HepG2 (cell line): ENCODE measurements around the gene TRUB1. TPM values are rescaled to one million over a fixed set of nuclear protein-coding genes. Genes with fewer than 3 reads are reported as not detected.
"Not testable (repeated sequence)": the region's sequence is repeated elsewhere in the genome, so short reads cannot be mapped to it uniquely, and the experiment has no call there.

ENCODE experiments used
- ATAC-seq: fragments of 200-7000 bp; cut with Tn5 transposase; 3 replicates; pipeline ENCODE4 v1.9.1; 2020; ENCODE audit warnings: mild to moderate bottlenecking, moderate library complexity
- BruUV-seq: library from RNA; stranded (reverse); fragments of 400-500 nt; replicated peaks from 2 replicates; lab custom pipeline; 2021; lab: Mats Ljungman, UMichigan
- CTCF ChIA-PET: fragments of 300-600 bp; formaldehyde crosslinking; extraction: SDS; loops from one replicate; lab custom pipeline; 2021; ENCODE audit warnings: low total read pairs, inconsistent platforms, low intra/inter-chr PET ratio; lab: Yijun Ruan, JAX
- POLR2A ChIA-PET: fragments of 350-600 bp; sonication (Branson Sonifier 250); formaldehyde crosslinking; loops from one replicate; lab custom pipeline; 2020; ENCODE audit warnings: antibody characterized with exemption, inconsistent platforms; lab: Yijun Ruan, JAX
- DNase-seq: peaks from one replicate; pipeline ENCODE4 v3.0.0-alpha.2; 2015; ENCODE audit warnings: low spot score
- FAIRE-seq: peaks from 3 replicates; lab custom pipeline; 2011; peaks lifted over from hg19 to GRCh38; lab: Jason Lieb, UNC
- H2AFZ ChIP-seq: one replicate; pipeline ENCODE4 v1.6.1; 2011; ENCODE audit warnings: low read length, inconsistent platforms
- H3K27ac ChIP-seq: fragments of 300-600 bp; 3 replicates; pipeline ENCODE4 v1.8.0; 2011; ENCODE audit warnings: mixed run types, mild to moderate bottlenecking, mixed read lengths, low read length, inconsistent platforms; ENCODE audit not compliant: insufficient read depth; ENCODE audit errors: extremely low read length
- H3K27me3 ChIP-seq, 2 experiments: fragments of 200-600 bp in 1 of 2; 2 replicates in 1 of 2; 3 replicates in 1 of 2; pipeline versions ENCODE4 v1.6.0 to v1.8.0; 2011; ENCODE audit warnings: low read length in 2 of 2, mild to moderate bottlenecking in 2 of 2, moderate library complexity in 2 of 2, inconsistent platforms in 1 of 2; ENCODE audit not compliant: insufficient read depth in 2 of 2, control insufficient read depth in 1 of 2
- H3K36me3 ChIP-seq, 2 experiments: fragments of 200-600 bp in 1 of 2; replicated peaks in 1 of 2; 2 replicates in 1 of 2; 3 replicates in 1 of 2; pipeline versions ENCODE4 v1.5.1 to v1.8.0; 2011; ENCODE audit warnings: low read length in 2 of 2, inconsistent platforms in 1 of 2; ENCODE audit not compliant: insufficient read depth in 2 of 2, control insufficient read depth in 1 of 2
- H3K4me1 ChIP-seq: 2 replicates; pipeline ENCODE4 v1.5.1; 2012; ENCODE audit warnings: low read length, inconsistent platforms; ENCODE audit not compliant: insufficient read depth
- H3K4me2 ChIP-seq: 2 replicates; pipeline ENCODE4 v1.6.0; 2011; ENCODE audit warnings: low read depth, low read length, inconsistent platforms
- H3K4me3 ChIP-seq, 3 experiments: fragments of 200-600 bp in 1 of 3; sonication (generic), shearing (Covaris generic) in 1 of 3; replicated peaks in 1 of 3; 2 replicates each; pipeline ENCODE4 v1.5.1; 2011 to 2016; ENCODE audit warnings: low read length in 3 of 3, inconsistent platforms in 2 of 3, low read depth in 2 of 3, mild to moderate bottlenecking in 2 of 3, control low read depth in 1 of 3, mixed read lengths in 1 of 3; ENCODE audit not compliant: insufficient read depth in 1 of 3
- H3K79me2 ChIP-seq: one replicate; pipeline ENCODE4 v1.6.1; 2011; ENCODE audit warnings: low read length, inconsistent platforms; ENCODE audit not compliant: insufficient read depth
- H3K9ac ChIP-seq: 2 replicates; pipeline ENCODE4 v1.6.0; 2011; ENCODE audit warnings: mild to moderate bottlenecking, low read depth, low read length, inconsistent platforms; ENCODE audit not compliant: insufficient read depth
- H3K9me3 ChIP-seq: 2 replicates; pipeline ENCODE4 v1.5.1; 2012; ENCODE audit warnings: mild to moderate bottlenecking, low read length
- H4K20me1 ChIP-seq: 2 replicates; pipeline ENCODE4 v1.6.0; 2011; ENCODE audit warnings: inconsistent platforms, mild to moderate bottlenecking, low read length, moderate library complexity; ENCODE audit not compliant: insufficient read depth
- BCL6 ChIP-seq: IDR thresholded peaks from 2 replicates; pipeline ENCODE4 v1.6.1; 2016; ENCODE audit warnings: missing genetic modification reagents, missing compliant biosample characterization
- ELF3 ChIP-seq: IDR thresholded peaks from 2 replicates; pipeline ENCODE4 v1.6.1; 2016; ENCODE audit warnings: missing genetic modification reagents, missing compliant biosample characterization
- HDAC1 ChIP-seq: sonication (generic); formaldehyde crosslinking; IDR thresholded peaks from 2 replicates; pipeline ENCODE4 v1.5.1; 2020; ENCODE audit warnings: mild to moderate bottlenecking, missing genetic modification reagents
- MIER2 ChIP-seq: IDR thresholded peaks from 2 replicates; pipeline ENCODE4 v1.6.1; 2016; ENCODE audit warnings: missing biosample characterization, missing genetic modification reagents
- NFRKB ChIP-seq: fragments of 450-650 bp; IDR thresholded peaks from 2 replicates; pipeline ENCODE4 v1.6.1; 2017
- NR2F1 ChIP-seq, 2 experiments: fragments of 450-650 bp in 1 of 2; formaldehyde crosslinking in 1 of 2; IDR thresholded peaks; 2 replicates each; pipeline versions ENCODE4 v1.5.0 to v1.6.1; 2016 to 2020; ENCODE audit warnings: mild to moderate bottlenecking in 1 of 2, missing compliant biosample characterization in 1 of 2, missing genetic modification reagents in 1 of 2, moderate library complexity in 1 of 2
- PAWR ChIP-seq: sonication (generic); formaldehyde crosslinking; IDR thresholded peaks from 2 replicates; pipeline ENCODE4 v1.4.0; 2020; ENCODE audit warnings: missing genetic modification reagents, mild to moderate bottlenecking, borderline replicate concordance
- RFX3 ChIP-seq: IDR thresholded peaks from 2 replicates; pipeline ENCODE4 v1.6.1; 2016; ENCODE audit warnings: missing biosample characterization, missing genetic modification reagents
- ZKSCAN5 ChIP-seq: sonication (generic); formaldehyde crosslinking; IDR thresholded peaks from 2 replicates; pipeline ENCODE4 v1.5.1; 2020; ENCODE audit warnings: mild to moderate bottlenecking, missing genetic modification reagents
- ZNF431 ChIP-seq: sonication (generic); formaldehyde crosslinking; IDR thresholded peaks from 2 replicates; pipeline ENCODE4 v1.9.0; 2022; ENCODE audit warnings: missing genetic modification reagents, low read depth, mild to moderate bottlenecking, borderline replicate concordance
- WGBS: methylation state at CpG from one replicate; pipeline ENCODE4 v1.1.6; 2017; ENCODE audit warnings: low lambda C conversion rate; 5-methylcytosine and 5-hydroxymethylcytosine counted together
- in situ Hi-C: cut with HindIII; loops from 2 replicates; pipeline ENCODE4 v1.10.0; 2017; ENCODE audit warnings: low pct_unique_long_range_greater_than_20kb; ENCODE audit not compliant: extremely low pct_ligation_motif_present
- intact Hi-C: fragments of 100-400 bp; cut with micrococcal nuclease; formaldehyde crosslinking; loops from one replicate; pipeline ENCODE4 v1.10.0; 2022; ENCODE audit not compliant: unreplicated experiment
- polyA plus RNA-seq, 8 experiments: library from polyadenylated mRNA; depleted of rRNA in 3 of 8; stranded (reverse) in 7 of 8; unstranded in 1 of 8; fragments of >200 nt; fragmentation: Illumina TruSeq in 4 of 8; extraction: Trizol in 4 of 8; gene quantifications; 2 replicates each; pipeline versions ENCODE4 v1.2.1 to v1.2.3, GENCODE V29; 2011 to 2016; ENCODE audit warnings: low read depth in 4 of 8, missing spikeins in 1 of 8, mixed read lengths in 1 of 8; ENCODE audit not compliant: insufficient read depth in 1 of 8
- total RNA-seq, 5 experiments: library from RNA; depleted of rRNA; stranded (reverse); fragments of >200 nt; fragmentation: Illumina TruSeq; extraction: Trizol; gene quantifications; 2 replicates each; pipeline ENCODE4 v1.2.3, GENCODE V29; 2016; ENCODE audit warnings: low read depth in 1 of 5
- TF ChIP-seq, protein P1 (sequence below): sonication (generic); formaldehyde crosslinking; conservative IDR thresholded peaks from 2 replicates; pipeline ENCODE4 v1.4.0; 2020; ENCODE audit warnings: mild to moderate bottlenecking, missing genetic modification reagents, moderate library complexity
- TF ChIP-seq, protein P2 (sequence below): sonication (generic); formaldehyde crosslinking; conservative IDR thresholded peaks from 2 replicates; pipeline ENCODE4 v1.8.1; 2023; ENCODE audit warnings: missing genetic modification reagents

TRUB1 gene
- total and polyA plus RNA-seq, 2 of the 13 experiments (the other 11 are each of a cell fraction or from before 2014, with no cell fraction given), result 10.6 to 38.9 TPM

DNA sequence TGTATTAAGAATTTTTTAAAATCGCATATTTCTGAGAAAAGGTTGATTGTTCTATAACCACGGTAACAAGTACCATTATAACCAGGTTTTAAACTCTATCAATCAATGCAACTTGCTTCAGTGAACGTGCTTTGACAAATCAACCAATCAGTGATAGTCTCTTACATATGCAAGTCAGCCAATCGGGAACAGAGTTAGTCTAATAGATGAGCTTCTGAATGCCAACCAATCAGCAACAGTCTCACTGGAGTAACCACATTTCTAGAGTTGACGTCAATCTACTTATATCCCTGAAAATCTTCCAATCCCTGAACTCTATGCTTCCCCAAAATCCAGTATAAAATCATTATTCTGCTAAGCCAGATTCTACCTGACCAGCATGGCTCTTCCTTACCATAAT lies 44.7 kb upstream of the TRUB1 start (continued):
- TF ChIP-seq PAWR (CRISPR knock-in tag), result no peak

- POLR2A ChIA-PET, result no interaction called here
- in situ Hi-C loops, result no loop called here
- DNase-seq, result no peak
- intact Hi-C loops, result no loop called here
- H4K20me1 ChIP-seq, result no peaks in the 10 kb centered on the region
- no TSS peak for BruUV-seq
- H2AFZ ChIP-seq, result no peak overlapping the region
- H3K36me3 ChIP-seq, result no peaks in the 10 kb centered on the region
- no peaks in the 10 kb centered on the region for H3K79me2 ChIP-seq
- H3K27me3 ChIP-seq, result no peaks in the 10 kb centered on the region; a peak in 1 of 5 replicates
- CTCF ChIA-PET, result no interaction called here
- H3K27ac ChIP-seq, result no peak overlapping the region
- H3K9me3 ChIP-seq, result no peaks in the 10 kb centered on the region
- no peak overlapping the region for H3K4me3 ChIP-seq
- FAIRE-seq, result no peak
- TF ChIP-seq NFRKB (no peak), HDAC1 (CRISPR knock-in tag) (no peak), MIER2 (CRISPR knock-in tag) (no peak), BCL6 (no peak), ELF3 (CRISPR knock-in tag) (no peak), NR2F1 (CRISPR knock-in tag; IDR thresholded peaks at IDR 0.05) (no peak), ZNF431 (CRISPR knock-in tag) (no peak), RFX3 (CRISPR knock-in tag) (no peak), ZKSCAN5 (CRISPR knock-in tag) (no peak)
- TF ChIP-seq, protein P1, sequence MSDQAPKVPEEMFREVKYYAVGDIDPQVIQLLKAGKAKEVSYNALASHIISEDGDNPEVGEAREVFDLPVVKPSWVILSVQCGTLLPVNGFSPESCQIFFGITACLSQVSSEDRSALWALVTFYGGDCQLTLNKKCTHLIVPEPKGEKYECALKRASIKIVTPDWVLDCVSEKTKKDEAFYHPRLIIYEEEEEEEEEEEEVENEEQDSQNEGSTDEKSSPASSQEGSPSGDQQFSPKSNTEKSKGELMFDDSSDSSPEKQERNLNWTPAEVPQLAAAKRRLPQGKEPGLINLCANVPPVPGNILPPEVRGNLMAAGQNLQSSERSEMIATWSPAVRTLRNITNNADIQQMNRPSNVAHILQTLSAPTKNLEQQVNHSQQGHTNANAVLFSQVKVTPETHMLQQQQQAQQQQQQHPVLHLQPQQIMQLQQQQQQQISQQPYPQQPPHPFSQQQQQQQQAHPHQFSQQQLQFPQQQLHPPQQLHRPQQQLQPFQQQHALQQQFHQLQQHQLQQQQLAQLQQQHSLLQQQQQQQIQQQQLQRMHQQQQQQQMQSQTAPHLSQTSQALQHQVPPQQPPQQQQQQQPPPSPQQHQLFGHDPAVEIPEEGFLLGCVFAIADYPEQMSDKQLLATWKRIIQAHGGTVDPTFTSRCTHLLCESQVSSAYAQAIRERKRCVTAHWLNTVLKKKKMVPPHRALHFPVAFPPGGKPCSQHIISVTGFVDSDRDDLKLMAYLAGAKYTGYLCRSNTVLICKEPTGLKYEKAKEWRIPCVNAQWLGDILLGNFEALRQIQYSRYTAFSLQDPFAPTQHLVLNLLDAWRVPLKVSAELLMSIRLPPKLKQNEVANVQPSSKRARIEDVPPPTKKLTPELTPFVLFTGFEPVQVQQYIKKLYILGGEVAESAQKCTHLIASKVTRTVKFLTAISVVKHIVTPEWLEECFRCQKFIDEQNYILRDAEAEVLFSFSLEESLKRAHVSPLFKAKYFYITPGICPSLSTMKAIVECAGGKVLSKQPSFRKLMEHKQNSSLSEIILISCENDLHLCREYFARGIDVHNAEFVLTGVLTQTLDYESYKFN, result no peak
- TF ChIP-seq, protein P2, sequence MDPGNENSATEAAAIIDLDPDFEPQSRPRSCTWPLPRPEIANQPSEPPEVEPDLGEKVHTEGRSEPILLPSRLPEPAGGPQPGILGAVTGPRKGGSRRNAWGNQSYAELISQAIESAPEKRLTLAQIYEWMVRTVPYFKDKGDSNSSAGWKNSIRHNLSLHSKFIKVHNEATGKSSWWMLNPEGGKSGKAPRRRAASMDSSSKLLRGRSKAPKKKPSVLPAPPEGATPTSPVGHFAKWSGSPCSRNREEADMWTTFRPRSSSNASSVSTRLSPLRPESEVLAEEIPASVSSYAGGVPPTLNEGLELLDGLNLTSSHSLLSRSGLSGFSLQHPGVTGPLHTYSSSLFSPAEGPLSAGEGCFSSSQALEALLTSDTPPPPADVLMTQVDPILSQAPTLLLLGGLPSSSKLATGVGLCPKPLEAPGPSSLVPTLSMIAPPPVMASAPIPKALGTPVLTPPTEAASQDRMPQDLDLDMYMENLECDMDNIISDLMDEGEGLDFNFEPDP (CRISPR knock-in tag), result no peak
- TF ChIP-seq, all 625 proteins: peak for 0
- Histone ChIP-seq H3K4me2 (no peak overlapping the region), H3K4me1 (no peaks in the 10 kb centered on the region), H3K9ac (no peak overlapping the region)
- no peak for ATAC-seq
These were observed 43.1 kb upstream of the TRUB1 start for GRCh38 chr10:114894911-114895310.

- H3K9ac ChIP-seq, H3K4me2 ChIP-seq, H3K9me3 ChIP-seq, H3K36me3 ChIP-seq, H3K4me3 ChIP-seq, CTCF ChIA-PET, FAIRE-seq, H3K27me3 ChIP-seq, H3K79me2 ChIP-seq, BruUV-seq, intact Hi-C loops, DNase-seq, ATAC-seq, POLR2A ChIA-PET, in situ Hi-C loops, H3K27ac ChIP-seq, H4K20me1 ChIP-seq, H2AFZ ChIP-seq, H3K4me1 ChIP-seq: not testable (repeated sequence)
- 14% methylated on average over 6 of the region's 6 CpGs for WGBS
These were observed 41.0 kb upstream of the TRUB1 start for GRCh38 chr10:114897011-114897410.
